Activated CD8-positive, alpha-beta memory T cell treated with anti-CD3 and anti-CD28 coated beads, Interleukin-2, amount 50 U/mL, for 1 hour (primary cell): ENCODE data around the gene OR2Y1.
A peak's percentile ranks its signal among the peaks of the same experiment; 100 is the strongest.
"Not testable (repeated sequence)": the region's sequence is repeated elsewhere in the genome, so short reads cannot be mapped to it uniquely, and the experiment has no call there.

Experiments used
- DNase-seq: peaks from one replicate; pipeline ENCODE4 v3.0.0-alpha.2; 2020; ENCODE audit errors: extremely low read depth

The OR2Y1 gene

GRCh38 chr5:180739271-180739670 is 587 bp downstream of the OR2Y1 start:
- DNase-seq: no peak

GRCh38 chr5:180736536-180736935 is 3.3 kb downstream of the OR2Y1 start:
- no peak for DNase-seq

GRCh38 chr5:180724944-180725343 is 14.9 kb downstream of the OR2Y1 start:
- DNase-seq: no peak

GRCh38 chr5:180723936-180724335 is 15.9 kb downstream of the OR2Y1 start:
- no peak for DNase-seq

- DNase-seq: no peak
Observed at GRCh38 chr5:180720486-180720885, 19.4 kb downstream of the OR2Y1 start.

GRCh38 chr5:180719781-180720180 is 20.1 kb downstream of the OR2Y1 start:
- no peak for DNase-seq

GRCh38 chr5:180718810-180719453 is 20.9 kb downstream of the OR2Y1 start:
- peak; percentile 12 for DNase-seq

GRCh38 chr5:180717989-180718388 is 21.9 kb downstream of the OR2Y1 start:
- no peak for DNase-seq

GRCh38 chr5:180704362-180704761 is 35.5 kb downstream of the OR2Y1 start:
- DNase-seq: no peak

- no peak for DNase-seq
Observed at GRCh38 chr5:180703912-180704311, 35.9 kb downstream of the OR2Y1 start.

GRCh38 chr5:180703371-180703770 is 36.5 kb downstream of the OR2Y1 start:
- not testable (repeated sequence) for DNase-seq

- not testable (repeated sequence) for DNase-seq
Observed at GRCh38 chr5:180700440-180700839, 39.4 kb downstream of the OR2Y1 start.

GRCh38 chr5:180699042-180699441 is 40.8 kb downstream of the OR2Y1 start:
- no peak for DNase-seq

GRCh38 chr5:180696116-180696515 is 43.7 kb downstream of the OR2Y1 start:
- DNase-seq: no peak

GRCh38 chr5:180692429-180692828 is 47.4 kb downstream of the OR2Y1 start:
- no peak for DNase-seq

- no peak for DNase-seq
Observed at GRCh38 chr5:180691046-180691445, 48.8 kb downstream of the OR2Y1 start.

GRCh38 chr5:180690562-180690961 is 49.3 kb downstream of the OR2Y1 start:
- DNase-seq: no peak

- DNase-seq: no peak
Observed at GRCh38 chr5:180689775-180690174, 50.1 kb downstream of the OR2Y1 start.
